CD4-positive, alpha-beta T cell treated with Interleukin-10 for 1 hour (primary cell): Measurements from ENCODE around the gene SBNO1.

Experiments
- DNase-seq: peaks from one replicate; pipeline ENCODE4 v3.0.0-alpha.2; 2020

Gene SBNO1

DNA sequence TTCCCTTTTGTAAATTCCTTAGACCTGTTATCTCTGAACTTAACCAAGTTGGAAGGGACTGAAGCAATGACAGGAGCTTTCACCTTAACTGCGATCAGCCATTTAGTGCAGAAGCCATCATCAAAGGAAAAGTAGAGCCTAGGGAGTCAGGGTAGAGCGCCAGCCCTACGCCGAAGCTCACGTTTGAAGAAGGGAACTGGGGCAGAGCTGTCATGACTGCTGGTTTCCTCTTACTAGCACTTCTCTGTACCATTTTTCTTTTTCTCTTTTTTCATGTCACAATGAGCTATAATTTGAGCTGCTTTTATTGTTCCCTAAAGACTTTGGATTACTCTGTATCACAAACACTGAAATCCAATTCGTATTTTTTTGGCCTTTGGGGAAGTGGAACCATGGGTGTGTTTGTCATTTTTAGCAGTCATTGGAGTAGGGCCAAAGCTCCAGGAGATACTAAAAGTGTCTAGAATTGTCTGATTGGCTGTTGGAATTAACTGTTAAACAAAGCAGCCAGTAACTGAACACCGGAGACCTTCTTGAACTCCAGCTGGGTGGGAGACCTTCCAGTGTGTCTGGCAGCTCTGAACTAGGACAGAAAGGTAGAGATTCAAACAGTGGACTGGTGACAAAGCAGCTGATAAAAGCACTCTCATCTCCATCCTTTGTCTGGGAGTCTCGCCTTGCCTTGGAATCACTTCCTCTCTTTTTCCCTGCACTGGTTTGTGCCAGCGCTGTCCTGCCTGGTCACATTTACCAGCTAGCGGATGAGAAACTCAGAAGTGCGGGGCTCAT is 122.3 kb downstream of the SBNO1 start:
- DNase-seq = no peak
